Ishikawa (cell line): ENCODE results near the gene ELF5.

Experiments used
- CEBPB ChIP-seq: IDR thresholded peaks from 2 replicates; pipeline ENCODE4 v1.6.1; 2012
- CREB1 ChIP-seq: IDR thresholded peaks from 2 replicates; pipeline ENCODE4 v1.6.1; 2012; ENCODE audit warnings: low read depth
- EGR1 ChIP-seq: IDR thresholded peaks from 2 replicates; pipeline ENCODE4 v1.6.1; 2012
- EP300 ChIP-seq: IDR thresholded peaks from 2 replicates; pipeline ENCODE4 v1.6.1; 2012; ENCODE audit warnings: borderline replicate concordance
- FOXM1 ChIP-seq: IDR thresholded peaks from 2 replicates; pipeline ENCODE4 v1.6.1; 2012; ENCODE audit warnings: low read depth, borderline replicate concordance
- MAX ChIP-seq: IDR thresholded peaks from 2 replicates; pipeline ENCODE4 v1.6.1; 2012
- NFIC ChIP-seq: IDR thresholded peaks from 2 replicates; pipeline ENCODE4 v1.6.1; 2012
- RAD21 ChIP-seq: IDR thresholded peaks from 2 replicates; pipeline ENCODE4 v1.6.1; 2012; ENCODE audit warnings: low read depth
- REST ChIP-seq: IDR thresholded peaks from 2 replicates; pipeline ENCODE4 v1.6.1; 2012; ENCODE audit warnings: low read depth, mild to moderate bottlenecking
- TAF1 ChIP-seq: IDR thresholded peaks from 2 replicates; pipeline ENCODE4 v1.6.1; 2012; ENCODE audit warnings: low read depth, mild to moderate bottlenecking
- TCF12 ChIP-seq: IDR thresholded peaks from 2 replicates; pipeline ENCODE4 v1.6.1; 2012; ENCODE audit warnings: low read depth
- TEAD4 ChIP-seq: IDR thresholded peaks from 2 replicates; pipeline ENCODE4 v1.6.1; 2012
- USF1 ChIP-seq: IDR thresholded peaks from 2 replicates; pipeline ENCODE4 v1.6.1; 2012
- YY1 ChIP-seq: IDR thresholded peaks from 2 replicates; pipeline ENCODE4 v1.6.1; 2012; ENCODE audit warnings: low read depth
- ZBTB7A ChIP-seq: IDR thresholded peaks from 2 replicates; pipeline ENCODE4 v1.6.1; 2012; ENCODE audit warnings: low read depth

ELF5 gene

GRCh38 chr11:34439610-34440198 is 73.9 kb downstream of the ELF5 start:
- no peak for TF ChIP-seq ZBTB7A
- TF ChIP-seq MAX = no peak
- TF ChIP-seq TCF12 = no peak
- TF ChIP-seq EGR1 = no peak

- no peak for TF ChIP-seq FOXM1
- no peak for TF ChIP-seq ZBTB7A
- TF ChIP-seq CEBPB = 0 out of 2 replicates have a peak, but pooled peaks have one; percentile 50
- no peak for TF ChIP-seq REST
- TF ChIP-seq YY1 = peak; percentile 63
- TF ChIP-seq NFIC = peak; percentile 81
- peak; percentile 88 for TF ChIP-seq EGR1
- no peak for TF ChIP-seq RAD21
- TF ChIP-seq USF1 = no peak
- peak; percentile 46; the same call in 1 of the 2 replicates for TF ChIP-seq TCF12
- peak; percentile 65 for TF ChIP-seq TAF1
- 0 out of 2 replicates have a peak, but pooled peaks have one; percentile 7 for TF ChIP-seq CREB1
- peak; percentile 76 for TF ChIP-seq MAX
- no peak; the same call in 1 of the 2 replicates for TF ChIP-seq TEAD4
- TF ChIP-seq EP300 = 0 out of 2 replicates have a peak, but pooled peaks have one; percentile 53
These were observed 74.8 kb downstream of the ELF5 start, which contains the start of gene CAT for GRCh38 chr11:34438529-34439507. CAT (plus strand) TSS chr11:34438934; CDS start chr11:34439014, 80 bp downstream.

- TF ChIP-seq CREB1 (no peak), USF1 (no peak), YY1 (no peak), TAF1 (no peak), TEAD4 (no peak), RAD21 (no peak), EP300 (no peak), MAX (no peak)
These were observed 76.1 kb downstream of the ELF5 start for GRCh38 chr11:34437224-34438125.

- TF ChIP-seq NFIC (no peak), REST (no peak), CREB1 (no peak), MAX (no peak), FOXM1 (no peak), YY1 (no peak), USF1 (no peak), EP300 (no peak), TEAD4 (no peak), ZBTB7A (no peak), RAD21 (no peak), TCF12 (no peak), EGR1 (no peak), CEBPB (no peak), TAF1 (no peak)
These were observed 79.7 kb downstream of the ELF5 start for GRCh38 chr11:34433899-34434298.
